ENCODE data around the gene PSD2. TPM values are rescaled to one million over a fixed set of nuclear protein-coding genes. Genes with fewer than 3 reads are reported as not detected.
"Not testable (repeated sequence)": the region's sequence is repeated elsewhere in the genome, so short reads cannot be mapped to it uniquely, and the experiment has no call there.

Gene PSD2
- polyA plus RNA-seq, 5 donors = 1.4 to 1.9 (median 1.9) TPM

DNA sequence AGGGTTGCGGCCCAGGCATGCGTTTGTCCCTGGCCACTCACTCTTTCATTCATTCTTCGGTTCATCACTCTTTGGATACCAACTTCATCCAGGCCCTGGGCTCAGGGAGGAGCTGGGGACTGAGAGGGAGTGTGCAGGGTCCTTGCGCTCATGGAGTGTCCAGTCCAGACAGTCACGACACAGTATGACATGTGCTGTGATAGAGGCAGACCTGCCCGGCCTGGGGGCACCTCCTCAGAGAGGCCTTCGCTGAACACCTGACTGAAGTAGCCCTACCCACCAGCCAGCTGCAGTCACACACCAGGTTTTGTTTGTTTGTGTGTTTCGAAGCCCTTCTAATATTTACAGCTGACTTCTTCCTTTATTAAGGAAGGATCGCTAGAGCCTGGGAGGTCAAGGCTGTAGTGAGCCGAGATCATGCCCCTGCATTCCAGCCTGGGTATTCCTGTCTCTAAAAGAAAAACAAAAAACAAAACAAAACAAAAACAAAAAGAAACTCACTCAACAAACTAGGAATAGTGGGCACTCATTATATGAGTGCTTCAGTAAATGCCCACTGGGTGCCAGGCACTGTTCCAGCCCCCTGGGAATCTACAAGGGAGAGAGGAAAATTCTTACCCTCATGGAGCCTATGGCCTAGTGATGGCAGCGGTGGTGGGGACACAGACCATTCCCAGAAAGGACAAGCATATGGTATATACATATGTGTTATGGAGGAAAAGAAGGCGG is 6.3 kb upstream of the PSD2 start:
- DNase-seq = no peak

- no peak for DNase-seq
These were observed 5.8 kb upstream of the PSD2 start for GRCh38 chr5:139789845-139790189.

DNA sequence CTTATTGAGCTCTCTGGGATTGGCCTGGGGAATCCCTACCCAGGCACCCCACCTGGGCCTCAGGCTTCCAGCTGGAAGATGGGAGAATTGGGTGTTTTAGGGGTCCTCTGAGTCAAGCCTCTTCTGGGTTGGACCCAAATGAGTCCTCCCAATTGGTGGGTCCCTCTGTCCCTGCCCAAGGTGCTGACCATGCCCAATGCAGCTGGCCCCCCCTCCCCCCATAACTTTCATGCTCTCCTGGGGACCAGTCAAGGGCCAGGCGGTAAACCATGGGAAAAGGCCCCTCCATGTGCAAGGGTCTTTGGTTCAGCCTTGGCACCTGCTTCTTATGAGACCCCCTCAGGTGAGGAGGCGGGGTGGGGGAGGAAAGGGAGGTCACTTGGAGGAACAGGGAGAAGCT is 3.4 kb upstream of the PSD2 start:
- DNase-seq = no peak

DNA sequence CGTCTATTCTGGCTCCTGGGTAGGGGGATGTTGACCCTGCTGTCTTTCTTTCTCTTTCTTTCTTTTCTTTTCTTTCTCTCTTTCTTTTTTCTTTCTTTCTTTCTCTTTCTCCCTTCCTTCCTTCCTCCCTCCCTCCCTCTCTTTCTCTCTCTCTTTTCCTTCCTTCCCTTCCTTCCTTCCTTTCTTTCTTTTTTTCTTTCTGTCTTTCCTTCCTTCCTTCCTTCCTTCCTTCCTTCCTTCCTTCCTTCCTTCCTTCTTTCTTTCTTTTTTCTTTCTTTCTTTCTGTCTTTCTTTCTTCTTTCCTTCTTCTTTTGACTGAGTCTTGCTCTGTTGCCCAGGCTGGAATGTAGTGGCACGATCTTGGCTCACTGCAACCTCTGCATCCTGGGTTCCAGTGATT is 3.0 kb upstream of the PSD2 start:
- DNase-seq = not testable (repeated sequence)

DNA sequence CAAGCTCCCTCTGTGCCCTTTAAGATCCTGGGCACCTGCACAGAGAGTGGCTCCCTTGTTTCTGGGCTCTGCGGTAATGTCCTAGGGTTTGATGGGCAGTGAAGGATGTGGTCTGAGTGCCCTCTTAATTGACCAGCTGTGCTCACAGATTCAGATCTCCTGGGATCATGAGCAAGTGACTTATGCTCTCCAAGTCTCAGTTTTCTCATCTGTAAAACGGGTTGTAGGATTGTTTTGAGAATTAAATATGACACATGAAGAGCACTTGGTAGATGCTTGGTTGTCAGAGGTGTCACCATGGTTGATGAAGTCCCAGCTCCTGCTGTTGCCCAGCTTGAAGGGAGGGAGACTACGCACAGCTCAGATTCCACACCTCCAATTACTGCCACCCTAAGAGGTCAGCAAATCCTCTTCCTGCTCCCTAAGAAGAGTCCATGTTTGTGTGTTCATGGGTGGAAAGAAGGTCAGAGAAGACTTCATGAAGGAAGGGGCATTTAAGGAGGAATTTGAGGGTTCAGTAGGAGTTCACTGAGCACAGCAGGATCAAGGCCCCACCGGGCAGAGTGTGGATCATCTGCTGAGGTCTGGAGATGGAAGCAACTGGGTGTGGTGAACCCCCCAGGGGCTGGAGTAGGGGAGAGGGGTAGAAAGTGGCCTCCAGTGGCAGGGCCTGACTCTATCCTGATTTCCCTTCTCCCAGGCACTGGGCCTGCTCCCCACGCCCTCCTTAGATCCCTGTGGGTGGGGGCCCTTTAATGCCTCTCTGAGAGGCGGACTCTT is 1.4 kb upstream of the PSD2 start:
- no peak for DNase-seq

GRCh38 chr5:139796061-139796806 is 626 bp downstream of the PSD2 start:
- no peak for DNase-seq

GRCh38 chr5:139797335-139797734 is 1.7 kb downstream of the PSD2 start:
- DNase-seq = no peak

- no peak for DNase-seq
These were observed 2.4 kb downstream of the PSD2 start for GRCh38 chr5:139797856-139798510.

DNA sequence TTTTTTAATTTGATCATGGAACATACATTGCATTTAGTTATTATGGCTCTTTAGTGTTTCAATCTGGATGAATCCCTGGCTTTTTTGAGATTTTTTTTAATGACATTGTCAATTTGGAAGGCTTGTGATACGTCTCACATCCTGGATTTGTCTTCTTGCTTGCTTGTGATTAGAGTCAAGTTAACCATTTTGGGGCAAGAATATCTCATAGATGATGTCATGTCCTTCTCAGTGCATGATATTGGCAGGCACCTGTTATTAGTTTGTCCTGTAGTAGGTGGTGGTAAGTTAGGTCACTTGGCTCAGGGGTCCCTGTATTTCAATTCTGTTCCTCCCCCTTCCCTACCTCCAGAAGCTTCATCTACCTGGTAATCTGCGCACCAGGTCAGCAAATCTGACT is 3.3 kb downstream of the PSD2 start:
- DNase-seq = no peak

GRCh38 chr5:139799359-139799758 is 3.8 kb downstream of the PSD2 start:
- peak; percentile 45 to 62 for DNase-seq

DNA sequence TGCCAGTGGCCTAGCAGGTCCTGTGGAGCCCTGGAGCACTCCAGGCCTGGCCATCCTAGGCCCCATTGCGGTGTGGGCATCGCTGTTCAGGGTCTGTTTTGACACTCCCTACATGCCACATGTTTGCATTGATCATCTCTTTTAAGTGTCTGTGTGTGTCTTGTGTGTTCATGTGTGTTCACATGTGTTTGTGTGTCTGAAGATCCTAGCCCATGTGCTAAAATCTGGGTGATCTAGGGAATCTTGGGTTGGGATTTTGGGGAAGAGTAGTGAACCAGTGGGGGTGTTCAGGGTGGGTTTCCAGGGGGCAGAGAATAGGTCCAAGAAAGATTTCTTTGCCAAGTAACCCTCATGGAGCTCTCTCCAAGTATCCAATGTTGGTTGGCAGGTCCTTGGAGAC is 8.4 kb downstream of the PSD2 start:
- DNase-seq = no peak

GRCh38 chr5:139804800-139805397 is 9.3 kb downstream of the PSD2 start:
- no peak for DNase-seq

GRCh38 chr5:139805545-139805944 is 9.9 kb downstream of the PSD2 start:
- DNase-seq = no peak

GRCh38 chr5:139806111-139806510 is 10.5 kb downstream of the PSD2 start:
- DNase-seq = no peak

- DNase-seq = no peak
These were observed 11.4 kb downstream of the PSD2 start for GRCh38 chr5:139806726-139807646.

DNA sequence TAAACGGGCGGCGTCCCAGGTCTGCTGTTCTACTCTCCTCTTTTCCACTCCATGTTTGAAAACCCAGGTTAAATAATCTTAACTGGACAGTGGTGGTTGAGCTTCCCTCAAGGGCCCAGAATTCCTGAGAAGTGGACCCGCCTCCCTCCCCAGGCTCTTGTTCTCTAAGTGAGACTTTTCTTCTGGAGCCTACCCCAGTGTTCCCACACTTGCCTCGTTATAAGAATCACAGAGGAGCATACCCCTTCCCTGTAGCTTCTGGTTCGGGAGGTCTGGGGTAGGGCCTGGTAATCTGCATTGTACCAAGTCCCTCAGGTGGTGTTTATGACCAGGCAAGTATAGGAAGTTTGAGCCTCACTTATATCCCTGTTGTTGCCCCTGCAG is 12.0 kb downstream of the PSD2 start:
- no peak for DNase-seq

DNA sequence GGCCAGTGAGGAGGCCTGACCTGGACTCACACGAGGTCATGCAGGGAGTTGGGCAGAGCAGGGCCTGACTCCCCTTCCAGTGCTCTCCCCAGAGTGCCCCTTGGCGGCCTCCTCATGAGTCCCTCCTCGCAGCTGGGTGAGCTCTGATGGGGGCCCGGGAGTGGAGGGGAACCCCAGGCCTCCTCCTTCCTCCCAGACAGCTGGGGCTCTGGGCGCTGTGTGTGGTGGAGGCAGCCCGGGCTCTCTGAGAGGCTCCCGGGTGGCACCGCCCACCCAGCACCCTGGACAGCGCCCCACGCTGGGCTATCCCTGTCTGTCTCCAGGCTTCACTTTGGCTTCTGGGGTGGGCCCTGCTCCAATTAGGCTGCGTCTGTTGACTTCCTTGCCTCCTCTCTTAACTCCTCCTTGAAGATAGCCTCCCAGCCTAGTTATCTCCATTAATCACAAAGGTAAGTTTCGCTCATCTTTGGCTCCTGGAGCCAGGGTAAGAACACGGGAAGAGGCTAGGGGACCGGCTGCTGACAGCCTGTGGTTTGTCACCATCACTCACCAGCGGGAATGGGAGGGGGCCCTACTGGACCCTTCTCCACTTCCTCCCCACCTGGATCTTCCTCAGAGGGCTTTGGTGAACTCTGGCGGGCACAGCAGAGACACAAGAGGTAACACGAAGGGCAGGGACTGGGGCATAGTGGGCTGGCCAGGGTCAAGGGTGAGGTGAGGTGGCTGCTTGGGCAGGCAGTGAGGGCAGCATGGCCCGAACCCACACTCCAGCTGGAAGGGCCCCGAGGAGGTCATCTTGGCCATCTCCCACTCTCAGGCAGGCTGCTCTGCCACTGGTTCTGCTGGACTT is 13.1 kb downstream of the PSD2 start:
- DNase-seq = peak in 1 of 2 donors; percentile 40

- DNase-seq = no peak
These were observed 13.8 kb downstream of the PSD2 start for GRCh38 chr5:139809331-139809810.

Data from right lung (tissue), 5 donors.